ENCODE data around the gene C16orf54.
"Not testable (repeated sequence)": the region's sequence is repeated elsewhere in the genome, so short reads cannot be mapped to it uniquely, and the experiment has no call there.

The C16orf54 gene

DNA sequence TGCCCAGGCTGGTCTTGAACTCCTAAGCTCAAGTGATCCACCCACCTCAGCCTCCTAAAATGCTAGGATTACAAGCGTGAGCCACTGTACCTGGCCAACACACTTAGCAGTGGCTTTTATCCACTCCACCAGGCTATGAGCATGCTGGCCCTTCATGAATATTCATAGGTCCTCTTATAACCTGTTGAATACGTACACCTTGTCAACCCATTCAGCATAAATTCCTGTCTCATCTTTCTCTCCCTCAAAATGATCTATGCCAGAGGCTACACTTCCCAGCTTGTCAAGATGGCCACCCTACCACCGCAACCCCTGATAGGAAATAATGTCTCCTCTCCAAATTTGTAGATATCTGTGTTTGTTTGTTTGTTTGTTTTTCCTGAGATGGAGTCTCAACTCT is 21.3 kb upstream of the C16orf54 start:
- DNase-seq (ENCODE audit: low read depth), result no peak

DNA sequence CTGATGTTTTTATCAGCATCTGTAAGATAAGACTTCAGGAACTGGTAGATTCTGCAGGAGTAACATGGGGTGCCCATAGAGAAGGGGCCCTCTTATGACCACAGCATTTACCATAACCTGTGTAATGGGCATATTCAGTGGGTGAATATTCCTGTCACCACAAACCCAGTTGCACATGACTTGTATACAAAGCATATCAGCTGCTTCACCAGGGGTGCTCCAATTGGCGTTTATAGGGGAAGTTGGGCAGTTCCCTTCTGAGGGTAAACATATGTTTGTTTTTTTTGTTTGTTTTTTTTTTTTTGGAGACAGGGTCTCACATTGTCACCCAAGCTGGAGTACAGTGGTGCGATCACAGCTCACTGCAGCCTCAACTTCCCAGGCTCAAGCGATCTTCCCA is 20.8 kb upstream of the C16orf54 start:
- DNase-seq (ENCODE audit: low read depth), result no peak

DNA sequence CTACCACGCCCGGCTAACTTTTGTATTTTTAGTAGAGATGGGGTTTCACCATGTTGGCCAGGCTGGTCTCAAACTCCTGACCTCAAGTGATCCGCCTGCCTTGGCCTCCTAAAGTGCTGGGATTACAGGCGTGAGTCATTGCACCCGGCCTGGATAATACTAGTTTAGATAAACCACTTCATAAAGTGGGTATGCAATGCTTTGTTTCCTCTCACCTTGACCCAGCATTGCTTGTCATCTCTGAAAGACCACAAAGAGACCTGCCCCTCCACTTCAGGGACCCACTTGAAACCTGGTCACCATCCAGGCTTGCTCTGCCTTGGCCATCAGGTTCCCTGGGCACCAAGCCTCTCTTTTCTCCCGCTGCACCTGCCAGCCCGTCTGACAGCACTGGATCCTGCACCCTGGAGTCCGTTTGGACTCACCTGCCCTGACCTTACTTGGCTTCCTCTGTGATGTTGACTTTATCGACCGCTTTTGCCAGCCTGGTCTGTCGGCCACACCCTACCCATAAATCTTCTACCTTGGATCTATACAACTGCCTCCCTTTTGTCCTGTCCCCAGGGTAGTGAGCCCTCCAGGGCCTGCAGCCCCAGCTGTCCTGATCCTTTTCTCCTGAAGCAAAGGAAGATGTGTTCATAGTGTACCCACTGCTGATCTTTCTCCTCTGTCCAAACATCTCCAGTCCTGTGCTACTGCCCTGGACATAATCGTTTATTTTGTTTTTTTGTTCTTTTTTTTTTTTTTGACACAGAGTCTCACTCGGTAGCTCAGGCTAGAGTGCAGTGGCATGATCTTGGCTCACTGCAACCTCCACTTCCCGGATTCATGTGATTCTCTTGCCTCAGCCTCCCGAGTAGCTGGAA is 19.6 kb upstream of the C16orf54 start:
- no peak for DNase-seq (ENCODE audit: low read depth)

DNA sequence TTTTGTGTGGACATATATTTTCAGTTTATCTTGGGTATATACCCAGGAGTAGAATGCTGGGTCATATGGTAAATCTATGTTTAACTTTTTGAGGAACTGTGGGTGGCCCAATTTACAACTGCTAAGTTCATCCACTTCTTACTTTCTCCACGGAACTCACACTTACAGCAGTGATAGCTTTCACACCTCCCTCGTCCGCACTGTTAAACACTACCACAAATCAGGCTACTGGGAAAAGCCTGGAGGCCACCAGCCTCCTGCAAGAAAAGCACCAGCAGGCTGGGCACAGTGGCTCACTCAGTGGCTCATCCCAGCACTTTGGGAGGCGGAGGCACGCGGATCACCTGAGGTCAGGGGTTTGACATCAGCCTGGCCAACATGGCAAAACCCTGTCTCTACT is 17.5 kb upstream of the C16orf54 start:
- no peak for DNase-seq (ENCODE audit: low read depth)

DNA sequence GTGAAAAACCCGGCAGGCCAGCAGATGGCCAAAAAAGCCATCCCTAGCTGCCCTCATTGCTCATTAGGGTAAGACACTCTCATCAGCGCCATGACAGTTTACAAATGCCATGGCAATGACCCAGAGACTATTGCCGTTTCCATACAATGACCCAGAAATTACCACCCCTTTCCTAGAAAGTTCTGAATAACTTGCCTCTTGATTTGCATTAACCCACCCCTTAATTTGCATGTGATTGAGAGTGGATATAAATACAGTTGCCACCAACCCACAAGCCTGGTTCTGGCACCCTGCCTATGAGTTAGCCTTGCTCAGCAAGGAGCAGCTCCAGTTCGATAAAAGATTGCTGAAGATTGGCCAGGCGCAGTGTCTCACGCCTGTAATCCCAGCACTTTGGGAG is 16.1 kb upstream of the C16orf54 start:
- DNase-seq (ENCODE audit: low read depth), result no peak

DNA sequence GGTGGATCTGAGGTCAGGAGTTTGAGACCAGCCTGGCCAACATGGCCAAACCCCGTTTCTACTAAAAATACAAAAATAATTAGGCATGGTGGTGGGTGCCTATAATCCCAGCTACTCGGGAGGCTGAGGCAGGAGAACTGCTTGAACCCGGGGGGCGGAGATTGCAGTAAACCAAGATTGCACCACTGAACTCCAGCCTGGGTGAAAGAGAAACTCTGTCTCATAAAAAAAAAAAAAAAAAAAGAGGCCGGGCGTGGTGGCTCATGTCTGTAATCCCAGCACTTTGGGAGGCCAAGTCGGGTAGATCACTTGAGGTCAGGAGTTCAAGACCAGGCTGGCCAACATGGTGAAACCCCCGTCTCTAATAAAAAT is 15.5 kb upstream of the C16orf54 start:
- not testable (repeated sequence) for DNase-seq (ENCODE audit: low read depth)

DNA sequence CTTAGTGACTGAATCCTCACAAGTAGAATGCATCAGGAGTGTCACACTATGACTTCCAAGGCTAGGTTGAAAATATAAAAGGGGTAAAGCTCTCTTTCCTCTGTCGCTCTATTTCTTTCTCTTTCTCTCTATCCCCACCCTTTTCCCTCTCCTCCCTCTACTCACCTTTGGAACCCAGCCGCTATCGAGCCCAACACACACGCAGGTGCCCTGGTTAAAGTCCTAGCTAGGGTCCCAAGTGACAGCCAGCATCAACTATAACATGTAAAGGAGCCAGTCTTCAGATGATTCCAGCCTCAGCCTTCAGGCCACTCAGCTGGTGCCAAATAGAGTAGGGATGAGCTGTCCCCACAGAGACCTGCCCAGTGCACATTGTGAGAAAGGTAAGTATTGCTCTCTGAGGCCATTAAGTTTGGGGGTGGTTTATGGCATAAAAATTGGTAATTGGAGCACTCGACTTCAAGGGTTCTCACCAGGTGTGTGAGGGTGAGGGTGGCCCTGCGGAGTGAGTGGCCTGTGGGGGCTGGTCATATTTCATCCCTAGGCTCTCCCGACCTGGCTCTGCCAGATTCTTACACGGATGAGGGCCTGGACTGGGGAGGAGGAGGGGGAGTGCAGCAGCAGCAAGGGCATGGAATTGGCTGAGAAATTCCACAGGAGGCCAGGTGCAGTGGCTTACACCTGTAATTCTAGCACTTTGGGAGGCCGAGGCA is 14.9 kb upstream of the C16orf54 start:
- no peak for DNase-seq (ENCODE audit: low read depth)

DNA sequence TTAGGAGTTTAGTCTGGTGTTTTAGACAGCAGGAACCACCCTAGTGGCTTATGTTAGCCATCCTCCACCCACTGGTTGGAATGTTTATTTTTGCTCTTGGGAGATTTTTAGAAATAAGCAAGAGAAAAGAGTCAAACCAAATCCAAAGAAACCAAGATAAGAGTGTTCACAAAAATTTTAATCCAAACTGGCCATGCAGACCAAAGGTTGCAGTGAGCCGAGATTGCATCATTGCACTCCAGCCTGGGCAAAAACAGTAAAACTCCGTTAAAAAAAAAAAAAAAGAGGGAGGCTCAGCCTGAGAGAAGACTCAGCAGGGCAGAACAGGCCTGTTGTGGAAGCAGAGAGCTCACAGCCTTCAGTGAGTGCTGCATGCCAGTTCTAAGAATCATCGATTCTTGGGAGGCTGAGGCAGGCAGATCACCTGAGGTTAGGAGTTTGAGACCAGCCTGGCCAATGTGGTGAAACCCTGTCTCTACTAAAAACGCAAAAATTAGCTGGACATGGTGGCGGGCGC is 12.2 kb upstream of the C16orf54 start:
- no peak for DNase-seq (ENCODE audit: low read depth)

DNA sequence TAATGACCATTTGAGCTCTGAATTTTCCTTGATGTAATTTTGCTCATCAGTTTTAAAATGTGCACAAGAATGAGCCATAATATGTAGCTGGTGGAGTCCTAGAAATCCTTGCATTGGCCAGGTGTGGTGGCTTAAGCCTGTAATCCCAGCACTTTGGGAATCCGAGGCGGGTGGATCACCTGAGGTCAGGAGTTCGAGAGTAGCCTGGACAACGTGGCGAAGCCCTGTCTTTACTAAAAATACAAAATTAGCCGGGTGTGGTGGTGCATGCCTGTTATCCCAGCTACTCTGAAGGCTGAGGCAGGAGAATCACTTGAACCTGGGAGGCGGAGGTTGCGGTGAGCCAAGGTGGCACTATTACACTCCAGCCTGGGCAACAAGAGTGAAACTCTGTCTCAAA is 11.3 kb upstream of the C16orf54 start:
- DNase-seq (ENCODE audit: low read depth), result not testable (repeated sequence)

DNA sequence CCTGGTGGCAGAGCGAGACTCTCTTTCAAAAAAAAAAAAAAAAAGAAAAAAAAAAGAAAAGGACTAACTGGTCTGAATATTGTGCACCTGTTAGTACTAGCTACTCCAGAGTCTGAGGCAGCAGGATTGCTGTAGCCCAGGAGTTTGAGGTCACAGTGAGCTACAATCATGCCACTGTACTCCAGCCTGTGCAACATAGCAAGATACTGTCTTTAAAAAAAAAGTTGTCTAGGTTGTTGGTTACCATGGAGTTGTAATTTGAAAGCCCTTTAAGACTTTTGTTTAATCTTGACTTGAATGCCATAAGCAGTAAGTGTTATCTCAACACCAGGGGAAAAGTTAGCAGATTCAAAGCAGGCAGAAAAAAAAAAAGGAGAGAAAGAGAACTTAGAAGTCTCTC is 10.9 kb upstream of the C16orf54 start:
- no peak for DNase-seq (ENCODE audit: low read depth)

DNA sequence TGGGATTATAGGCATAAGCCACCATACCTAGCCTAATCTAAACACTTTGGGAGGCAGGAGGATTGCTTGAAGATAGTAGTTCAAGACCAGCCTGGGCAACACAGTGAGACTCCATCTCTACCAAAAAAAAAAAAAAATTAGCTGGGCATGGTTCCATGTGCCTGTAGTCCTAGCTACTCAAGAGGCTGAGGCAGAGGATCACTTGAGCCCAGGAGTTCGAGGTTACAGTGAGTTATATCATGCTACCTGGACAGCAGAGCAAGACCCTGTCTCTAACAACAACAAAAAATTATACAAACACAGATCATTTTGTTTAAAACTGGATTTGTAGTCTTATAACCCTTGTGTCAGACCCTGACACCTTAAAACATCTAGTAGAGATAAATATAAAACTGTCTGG is 7.7 kb upstream of the C16orf54 start:
- DNase-seq (ENCODE audit: low read depth), result no peak

DNA sequence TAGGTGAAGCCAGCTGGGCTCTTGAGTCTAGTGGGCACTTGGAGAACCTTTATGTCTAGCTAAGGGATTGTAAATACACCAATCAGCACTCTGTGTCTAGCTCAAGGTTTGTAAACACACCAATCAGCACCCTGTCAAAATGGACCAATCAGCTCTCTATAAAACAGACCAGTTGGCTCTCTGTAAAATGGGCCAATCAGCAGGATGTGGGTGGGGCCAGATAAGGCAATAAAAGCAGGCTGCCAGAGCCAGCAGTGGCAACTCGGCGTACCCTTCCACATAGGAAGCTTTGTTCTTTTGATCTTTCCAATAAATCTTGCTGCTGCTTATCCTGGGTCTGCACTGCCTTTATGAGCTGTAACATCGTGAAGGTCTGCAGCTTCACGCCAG is 3.0 kb upstream of the C16orf54 start:
- DNase-seq (ENCODE audit: low read depth), result not testable (repeated sequence)

DNA sequence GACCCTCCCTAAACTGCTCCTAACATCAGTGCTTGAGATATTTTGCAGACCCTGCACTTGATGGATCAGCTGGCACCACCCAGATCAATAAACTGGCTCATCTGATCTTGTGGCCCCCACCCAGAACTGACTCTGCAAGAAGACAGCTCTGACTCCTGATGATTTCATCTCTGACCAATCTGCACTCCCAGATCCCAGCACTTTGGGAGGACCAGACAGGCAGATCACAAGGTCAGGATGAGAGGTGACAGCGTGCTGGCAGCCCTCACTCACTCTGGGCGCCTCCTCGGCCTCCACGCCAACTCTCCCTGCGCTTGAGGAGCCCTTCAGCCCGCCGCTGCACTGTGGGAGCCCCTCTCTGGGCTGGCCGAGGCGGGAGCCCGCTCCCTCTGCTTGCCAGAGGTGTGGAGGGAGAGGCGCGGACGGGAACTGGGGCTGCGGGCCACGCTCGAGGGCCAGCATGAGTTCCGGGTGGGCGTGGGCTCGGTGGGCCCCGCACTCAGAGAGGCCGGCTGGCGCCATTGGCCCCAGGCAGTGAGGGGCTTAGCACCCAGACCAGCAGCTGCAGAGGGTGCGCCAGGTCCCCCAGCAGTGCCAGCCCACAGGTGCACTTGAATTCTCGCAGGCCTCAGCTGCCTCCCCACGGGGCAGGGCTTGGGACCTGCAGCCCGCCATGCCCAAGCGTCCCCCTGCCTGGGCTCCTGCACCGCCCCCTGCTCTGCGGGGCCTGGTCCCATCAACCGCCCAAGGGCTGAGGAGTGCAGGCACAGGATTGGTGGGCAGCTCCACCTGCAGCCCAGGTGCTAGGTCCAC is 2.4 kb upstream of the C16orf54 start:
- no peak for DNase-seq (ENCODE audit: low read depth)

DNA sequence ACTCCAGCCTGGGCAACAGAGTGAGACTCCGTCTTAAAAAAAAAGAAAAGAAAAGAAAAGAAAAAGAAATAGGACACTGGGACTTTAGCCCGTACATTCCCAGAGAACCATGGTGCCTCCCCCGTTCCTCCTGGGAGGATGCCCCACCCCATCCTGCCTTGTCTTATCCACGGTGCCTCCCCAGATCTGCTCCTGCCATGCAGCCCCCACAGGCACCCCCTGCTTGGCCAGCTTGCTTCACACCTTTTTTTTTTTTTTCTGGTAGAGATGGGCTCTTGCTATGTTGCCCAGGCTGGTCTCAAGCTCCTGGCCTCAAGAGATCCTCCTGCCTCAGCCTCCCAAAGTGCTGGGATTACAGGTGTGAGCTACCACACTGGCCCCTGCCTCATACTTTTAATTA is 728 bp upstream of the C16orf54 start:
- DNase-seq (ENCODE audit: low read depth), result not testable (repeated sequence)

DNA sequence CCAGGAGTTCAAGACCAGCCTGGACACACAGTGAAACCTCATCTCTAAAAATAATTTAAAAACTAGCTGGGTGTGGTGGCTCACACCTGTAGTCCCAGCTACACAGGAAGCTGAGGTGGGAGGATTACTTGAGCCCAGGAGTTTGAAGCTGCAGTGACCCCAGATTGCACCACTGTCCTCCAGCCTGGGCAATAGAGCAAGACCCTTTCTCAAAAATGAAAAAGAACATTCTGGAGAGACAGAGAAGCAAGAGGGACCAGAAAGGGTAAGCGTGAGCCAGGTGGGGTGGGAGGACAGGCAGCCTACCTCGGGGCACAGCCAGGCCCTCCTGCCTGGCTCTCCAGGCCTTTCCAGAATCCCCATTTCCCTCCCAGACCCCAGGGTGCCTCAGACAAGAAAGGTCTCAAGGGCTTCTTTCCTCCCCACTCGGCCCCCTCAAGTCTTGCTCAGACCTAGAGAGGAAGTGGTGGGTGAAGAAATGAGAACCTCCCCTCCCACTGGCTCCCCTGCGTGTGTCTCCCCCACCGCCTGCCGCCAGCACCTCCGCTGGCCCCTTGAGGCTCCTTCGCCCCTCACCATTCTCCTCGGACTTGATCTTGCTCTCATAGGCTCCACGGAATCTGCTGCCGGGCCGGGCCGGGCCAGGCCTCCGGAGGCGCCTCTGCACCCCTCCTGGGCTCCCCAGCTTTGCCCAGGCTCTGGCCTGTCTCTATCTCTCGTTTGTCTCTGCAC is 503 bp downstream of the C16orf54 start:
- no peak for DNase-seq (ENCODE audit: low read depth)

DNA sequence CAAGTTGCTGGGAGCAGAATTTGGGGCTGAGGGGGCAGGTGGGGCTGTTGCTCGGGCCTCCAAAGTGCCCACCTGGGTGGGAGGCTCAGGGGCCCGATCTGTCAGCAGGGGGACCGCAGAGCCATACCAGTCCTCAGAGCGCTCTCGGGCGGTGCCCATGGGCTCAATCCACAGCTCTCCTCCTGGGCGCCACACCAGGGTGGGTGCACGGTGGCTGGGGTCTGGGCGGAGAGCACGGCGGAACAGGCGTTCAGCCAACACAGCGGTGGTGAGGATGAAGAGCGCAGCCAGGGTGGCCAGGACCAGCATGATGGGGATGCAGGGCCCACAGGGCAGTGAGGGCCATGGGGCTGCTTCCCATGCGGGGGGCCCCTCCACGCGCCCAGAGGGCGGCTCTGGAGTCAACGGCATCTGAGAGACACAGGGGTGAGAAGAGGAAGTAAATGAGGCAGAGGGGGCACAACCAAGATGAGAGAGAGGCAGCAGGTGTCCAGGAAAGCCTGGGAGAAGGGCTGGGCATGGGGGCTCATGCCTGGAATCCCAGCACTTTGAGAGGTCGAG is 1.2 kb downstream of the C16orf54 start:
- DNase-seq (ENCODE audit: low read depth), result no peak

DNA sequence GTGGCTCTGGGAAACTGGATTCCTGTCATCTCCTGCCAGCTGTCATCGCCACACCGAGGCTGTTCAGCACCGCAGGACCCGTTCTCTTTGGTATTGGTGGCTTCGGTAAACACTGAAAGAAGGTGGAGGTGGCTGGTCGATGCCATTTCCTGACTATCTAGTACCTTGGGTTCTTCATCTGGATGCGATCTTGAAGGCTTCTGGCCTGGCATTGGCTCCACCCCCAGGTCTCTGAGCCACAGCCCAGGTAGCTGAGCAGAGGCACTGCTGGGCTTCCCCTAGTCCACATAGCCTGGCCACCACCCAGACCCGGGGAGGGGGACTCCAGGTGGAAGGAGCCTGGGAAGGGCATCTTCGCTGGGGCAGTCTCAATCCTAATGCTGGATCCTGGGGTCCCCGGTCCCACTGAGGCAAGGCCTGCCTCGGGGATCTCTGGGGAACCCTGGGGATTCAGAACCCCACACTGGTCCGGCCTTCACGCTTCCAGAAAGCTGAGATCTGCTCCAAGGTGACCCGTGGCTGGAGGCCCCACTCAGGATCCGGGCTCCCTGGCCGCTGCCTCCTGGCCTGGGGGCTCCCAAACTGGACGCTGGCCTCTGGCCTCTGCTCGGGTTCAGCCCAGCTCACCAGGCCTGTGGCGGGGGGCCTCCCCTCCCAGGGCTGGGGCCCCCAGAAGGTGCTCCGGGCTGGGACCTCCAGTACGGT is 1.8 kb downstream of the C16orf54 start:
- DNase-seq (ENCODE audit: low read depth), result no peak

DNA sequence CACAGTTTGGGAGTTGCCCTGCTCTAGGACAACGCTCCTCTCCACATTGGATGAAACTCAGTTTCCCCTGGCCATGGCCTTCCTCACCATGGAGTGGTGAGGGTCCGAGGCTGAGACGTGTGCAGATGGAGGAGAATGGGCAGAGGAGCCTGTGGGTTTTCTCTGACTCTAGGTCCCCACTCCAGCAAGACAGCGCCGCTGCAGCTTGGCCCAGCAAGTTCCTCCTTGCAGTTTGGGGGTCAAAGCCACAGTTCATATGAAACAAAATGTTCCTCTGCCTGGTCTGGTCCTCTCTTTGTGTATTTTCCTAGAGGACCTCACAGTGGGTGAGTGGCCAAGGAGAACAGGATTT is 2.3 kb downstream of the C16orf54 start:
- no peak for DNase-seq (ENCODE audit: low read depth)

DNA sequence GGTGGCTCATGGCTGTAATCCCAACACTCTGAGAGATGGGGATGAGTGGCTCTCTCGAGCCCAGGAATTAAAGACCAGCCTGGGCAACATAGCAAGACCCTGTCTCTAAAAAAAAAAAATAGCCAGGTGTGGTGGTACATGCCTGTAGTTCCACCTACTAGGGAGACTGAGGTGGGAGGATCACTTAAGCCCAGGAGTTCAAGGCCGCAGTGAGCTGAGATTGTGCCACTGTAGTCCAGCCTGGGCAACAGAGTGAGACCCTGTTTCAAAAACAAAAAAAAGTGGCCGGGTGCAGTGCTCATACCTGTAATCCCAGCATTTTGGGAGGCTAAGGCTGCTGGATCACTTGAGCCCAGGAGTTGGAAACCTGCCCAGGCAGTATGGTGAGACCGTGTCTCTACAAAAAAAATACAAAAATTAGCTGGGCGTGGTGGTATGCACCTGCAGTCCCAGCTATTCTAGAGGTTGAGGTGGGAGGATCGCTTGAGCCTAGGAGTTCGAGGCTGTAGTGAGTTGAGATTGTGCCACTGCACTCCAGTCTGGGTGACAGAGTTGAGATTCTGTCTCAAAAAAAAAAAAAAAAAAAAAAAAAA is 3.0 kb downstream of the C16orf54 start:
- DNase-seq (ENCODE audit: low read depth), result no peak

DNA sequence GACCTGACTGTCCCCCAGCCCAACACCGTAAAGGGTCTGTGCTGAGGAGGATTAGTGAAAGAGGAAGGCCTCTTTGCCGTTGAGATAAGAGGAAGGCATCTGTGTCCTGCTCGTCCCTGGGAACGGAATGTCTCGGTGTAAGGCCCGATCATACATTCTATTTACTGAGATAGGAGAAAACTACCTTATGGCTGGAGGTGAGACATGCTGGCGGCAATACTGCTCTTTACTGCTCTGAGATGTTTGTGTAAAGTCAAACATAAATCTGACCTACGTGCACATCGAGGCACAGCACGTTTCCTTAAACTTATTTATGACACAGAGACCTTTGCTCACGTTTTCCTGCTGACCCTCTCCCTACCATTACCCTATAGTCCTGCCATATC is 5.2 kb downstream of the C16orf54 start:
- DNase-seq (ENCODE audit: low read depth), result not testable (repeated sequence)
